ENCODE data around the gene RILPL1.

DNA sequence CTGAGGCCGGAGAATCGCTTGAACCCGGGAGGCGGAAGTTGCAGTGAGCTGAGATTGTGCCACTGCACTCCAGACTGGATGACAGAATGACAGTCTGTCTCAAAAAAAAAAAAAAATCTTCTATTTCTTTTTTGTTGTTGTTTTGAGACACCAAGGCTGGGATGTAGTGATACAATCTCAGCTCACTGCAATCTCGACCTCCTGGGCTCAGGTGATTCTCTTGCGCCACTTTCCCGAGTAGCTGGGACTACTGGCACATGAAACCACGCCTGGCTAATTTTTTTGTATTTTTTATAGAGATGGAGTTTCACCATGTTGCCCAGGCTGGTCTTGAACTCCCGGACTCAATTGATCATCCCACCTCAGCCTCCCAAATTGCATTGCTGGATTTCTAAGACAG, 82.9 kb downstream of the RILPL1 start:
- TF ChIP-seq, protein P1, sequence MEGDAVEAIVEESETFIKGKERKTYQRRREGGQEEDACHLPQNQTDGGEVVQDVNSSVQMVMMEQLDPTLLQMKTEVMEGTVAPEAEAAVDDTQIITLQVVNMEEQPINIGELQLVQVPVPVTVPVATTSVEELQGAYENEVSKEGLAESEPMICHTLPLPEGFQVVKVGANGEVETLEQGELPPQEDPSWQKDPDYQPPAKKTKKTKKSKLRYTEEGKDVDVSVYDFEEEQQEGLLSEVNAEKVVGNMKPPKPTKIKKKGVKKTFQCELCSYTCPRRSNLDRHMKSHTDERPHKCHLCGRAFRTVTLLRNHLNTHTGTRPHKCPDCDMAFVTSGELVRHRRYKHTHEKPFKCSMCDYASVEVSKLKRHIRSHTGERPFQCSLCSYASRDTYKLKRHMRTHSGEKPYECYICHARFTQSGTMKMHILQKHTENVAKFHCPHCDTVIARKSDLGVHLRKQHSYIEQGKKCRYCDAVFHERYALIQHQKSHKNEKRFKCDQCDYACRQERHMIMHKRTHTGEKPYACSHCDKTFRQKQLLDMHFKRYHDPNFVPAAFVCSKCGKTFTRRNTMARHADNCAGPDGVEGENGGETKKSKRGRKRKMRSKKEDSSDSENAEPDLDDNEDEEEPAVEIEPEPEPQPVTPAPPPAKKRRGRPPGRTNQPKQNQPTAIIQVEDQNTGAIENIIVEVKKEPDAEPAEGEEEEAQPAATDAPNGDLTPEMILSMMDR (conservative IDR thresholded peaks at IDR 0.05; ENCODE audit: low read length) = no peak
- TF ChIP-seq EZH2phosphoT487 (IDR thresholded peaks at IDR 0.05; ENCODE audit: borderline replicate concordance, low read depth, low read length) = no peak
